ENCODE measurements around the gene AKNA.
"Not testable (repeated sequence)": the region's sequence is repeated elsewhere in the genome, so short reads cannot be mapped to it uniquely, and the experiment has no call there.

Gene AKNA

GRCh38 chr9:114322831-114323531 is 64.8 kb downstream of the AKNA start, which contains the start of gene ORM1:
TSS of gene ORM1 (plus strand) at chr9:114323098. CDS start at chr9:114323134, 36 bp downstream.
- DNase-seq (ENCODE audit: low read depth), result not testable (repeated sequence)

GRCh38 chr9:114322160-114322818 is 65.5 kb downstream of the AKNA start:
- DNase-seq (ENCODE audit: low read depth), result not testable (repeated sequence)

GRCh38 chr9:114321759-114322158 is 66.0 kb downstream of the AKNA start:
- DNase-seq (ENCODE audit: low read depth), result no peak

GRCh38 chr9:114320710-114321109 is 67.1 kb downstream of the AKNA start:
- DNase-seq (ENCODE audit: low read depth), result not testable (repeated sequence)

GRCh38 chr9:114319147-114319546 is 68.6 kb downstream of the AKNA start:
- DNase-seq (ENCODE audit: low read depth), result no peak

- DNase-seq (ENCODE audit: low read depth), result no peak
Observed at GRCh38 chr9:114318416-114318815, 69.4 kb downstream of the AKNA start.

GRCh38 chr9:114317665-114318357 is 70.0 kb downstream of the AKNA start:
- no peak for DNase-seq (ENCODE audit: low read depth)

GRCh38 chr9:114316605-114317230 is 71.1 kb downstream of the AKNA start:
- no peak for DNase-seq (ENCODE audit: low read depth)

GRCh38 chr9:114315723-114316363 is 71.9 kb downstream of the AKNA start:
- no peak for DNase-seq (ENCODE audit: low read depth)

GRCh38 chr9:114314881-114315722 is 72.7 kb downstream of the AKNA start:
- DNase-seq (ENCODE audit: low read depth), result no peak

- DNase-seq (ENCODE audit: low read depth), result no peak
Observed at GRCh38 chr9:114314256-114314867, 73.4 kb downstream of the AKNA start.

GRCh38 chr9:114313186-114313585 is 74.6 kb downstream of the AKNA start:
- no peak for DNase-seq (ENCODE audit: low read depth)

- DNase-seq (ENCODE audit: low read depth), result no peak
Observed at GRCh38 chr9:114312513-114312875, 75.3 kb downstream of the AKNA start.

GRCh38 chr9:114311571-114312512 is 75.9 kb downstream of the AKNA start:
- no peak for DNase-seq (ENCODE audit: low read depth)

- DNase-seq (ENCODE audit: low read depth), result no peak
Observed at GRCh38 chr9:114310471-114311450, 77.0 kb downstream of the AKNA start.

- no peak for DNase-seq (ENCODE audit: low read depth)
Observed at GRCh38 chr9:114309096-114309495, 78.7 kb downstream of the AKNA start.

- DNase-seq (ENCODE audit: low read depth), result no peak
Observed at GRCh38 chr9:114308361-114308950, 79.3 kb downstream of the AKNA start.

GRCh38 chr9:114307899-114308267 is 79.9 kb downstream of the AKNA start:
- DNase-seq (ENCODE audit: low read depth), result no peak

All from activated T-cell treated with anti-CD3 and anti-CD28 coated beads for 24 hours (primary cell).